GM15510 (cell line): ENCODE data around the gene ADAM8.

ENCODE experiments used
- POLR2A ChIP-seq: IDR thresholded peaks from 3 replicates; pipeline ENCODE4 v1.6.1; 2011; ENCODE audit warnings: borderline replicate concordance; ENCODE audit not compliant: insufficient read length; ENCODE audit errors: extremely low read depth

Gene ADAM8

GRCh38 chr10:133224756-133225372 is 51.8 kb downstream of the ADAM8 start:
- no peak for TF ChIP-seq POLR2A

- TF ChIP-seq POLR2A: no peak
Observed at GRCh38 chr10:133224076-133224475, 52.6 kb downstream of the ADAM8 start.

GRCh38 chr10:133221331-133221730 is 55.3 kb downstream of the ADAM8 start:
- TF ChIP-seq POLR2A: no peak

DNA sequence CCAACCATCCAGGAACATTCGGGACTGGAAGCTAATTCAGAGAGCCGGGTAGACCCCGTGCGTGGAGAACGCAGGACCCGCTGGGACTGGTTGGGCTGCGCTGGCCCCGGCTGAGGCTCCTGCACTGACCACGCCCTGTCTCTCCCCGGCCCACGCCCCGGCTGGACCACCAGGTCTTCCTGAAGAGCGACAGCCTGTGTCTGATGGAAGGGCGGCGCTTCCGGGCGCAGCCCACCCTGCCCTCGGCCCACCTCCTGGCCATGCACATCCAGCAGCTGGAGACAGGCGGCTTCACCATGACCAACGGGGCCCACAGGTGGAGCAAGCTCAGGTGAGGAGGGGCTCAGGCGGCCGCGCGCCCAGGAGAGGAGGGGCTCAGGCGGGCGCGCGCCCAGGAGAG is 56.9 kb downstream of the ADAM8 start:
- TF ChIP-seq POLR2A: no peak

DNA sequence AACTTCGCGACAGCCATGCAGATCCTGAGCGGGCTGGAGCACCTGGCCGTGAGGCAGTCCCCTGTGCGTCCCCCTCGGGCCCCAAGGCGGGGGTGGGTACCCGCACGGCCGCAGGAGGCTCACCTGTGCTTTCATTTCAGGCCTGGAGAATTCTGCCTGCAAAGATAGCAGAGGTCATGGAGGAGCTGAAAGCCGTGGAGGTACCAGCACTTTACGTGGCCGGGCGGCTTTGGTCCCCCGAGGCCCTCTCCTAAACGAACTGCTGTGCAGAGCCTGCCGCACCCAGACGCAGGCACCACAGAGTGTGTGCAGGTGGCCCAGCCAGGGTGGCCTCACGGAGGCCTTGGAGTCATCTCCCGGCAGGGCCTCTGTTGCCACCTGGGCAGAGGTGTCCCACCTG is 57.8 kb downstream of the ADAM8 start:
- no peak for TF ChIP-seq POLR2A

DNA sequence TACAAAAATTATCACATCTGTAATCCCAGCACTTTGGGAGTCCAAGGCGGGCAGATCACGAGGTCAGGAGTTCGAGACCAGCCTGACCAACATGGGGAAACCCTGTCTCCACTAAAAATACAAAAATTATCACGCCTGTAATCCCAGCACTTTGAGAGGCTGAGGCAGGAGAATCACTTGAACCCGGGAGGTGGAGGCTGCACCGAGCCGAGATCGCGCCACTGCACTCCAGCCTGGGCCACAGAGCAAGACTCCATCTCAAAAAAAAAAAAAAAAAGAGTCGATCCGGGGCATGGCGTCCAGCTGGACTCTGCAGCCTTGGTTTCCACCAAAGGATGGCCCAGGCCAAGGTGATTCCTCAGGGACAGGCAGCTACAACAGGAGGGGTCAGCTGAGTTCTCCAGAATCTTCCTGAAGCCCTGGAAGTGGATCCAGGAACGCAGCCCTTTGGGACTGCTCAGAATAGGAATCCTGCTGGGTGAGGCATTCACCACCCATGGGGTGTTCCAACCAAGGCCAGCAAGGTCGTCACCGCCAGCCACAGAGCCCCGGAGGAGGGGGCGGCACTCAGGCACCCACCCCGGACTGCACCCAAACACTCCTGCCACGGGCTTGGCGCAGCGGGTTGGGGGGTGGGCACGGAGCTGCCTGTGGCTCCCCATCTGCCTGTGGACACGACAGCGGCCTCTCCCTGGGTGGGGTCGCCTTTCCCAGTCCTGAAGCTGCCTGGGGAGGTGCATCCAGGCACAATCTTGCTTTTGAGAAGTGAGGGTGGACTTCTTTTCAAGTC is 58.7 kb downstream of the ADAM8 start:
- no peak for TF ChIP-seq POLR2A

- no peak for TF ChIP-seq POLR2A
Observed at GRCh38 chr10:133216776-133217175, 59.9 kb downstream of the ADAM8 start.

DNA sequence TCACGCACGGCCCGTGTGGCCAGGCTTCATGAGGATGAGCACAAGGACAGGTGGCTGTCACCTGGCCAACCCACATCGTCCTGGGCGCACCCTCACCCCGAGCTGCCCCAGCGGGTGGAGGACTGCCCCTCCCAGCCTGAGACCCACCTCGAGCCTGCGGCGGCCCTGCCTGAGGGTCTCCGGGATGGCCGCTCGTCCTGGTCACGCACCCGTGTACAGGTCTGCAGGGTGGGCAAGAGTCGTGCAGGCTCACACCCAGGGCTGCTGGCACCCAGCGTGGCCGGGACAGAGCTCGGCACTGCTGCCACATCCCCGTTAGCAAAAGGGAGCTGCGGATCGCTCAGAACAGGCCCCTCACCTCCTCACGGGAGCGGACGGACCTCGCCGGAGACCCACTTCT is 61.1 kb downstream of the ADAM8 start:
- no peak for TF ChIP-seq POLR2A

DNA sequence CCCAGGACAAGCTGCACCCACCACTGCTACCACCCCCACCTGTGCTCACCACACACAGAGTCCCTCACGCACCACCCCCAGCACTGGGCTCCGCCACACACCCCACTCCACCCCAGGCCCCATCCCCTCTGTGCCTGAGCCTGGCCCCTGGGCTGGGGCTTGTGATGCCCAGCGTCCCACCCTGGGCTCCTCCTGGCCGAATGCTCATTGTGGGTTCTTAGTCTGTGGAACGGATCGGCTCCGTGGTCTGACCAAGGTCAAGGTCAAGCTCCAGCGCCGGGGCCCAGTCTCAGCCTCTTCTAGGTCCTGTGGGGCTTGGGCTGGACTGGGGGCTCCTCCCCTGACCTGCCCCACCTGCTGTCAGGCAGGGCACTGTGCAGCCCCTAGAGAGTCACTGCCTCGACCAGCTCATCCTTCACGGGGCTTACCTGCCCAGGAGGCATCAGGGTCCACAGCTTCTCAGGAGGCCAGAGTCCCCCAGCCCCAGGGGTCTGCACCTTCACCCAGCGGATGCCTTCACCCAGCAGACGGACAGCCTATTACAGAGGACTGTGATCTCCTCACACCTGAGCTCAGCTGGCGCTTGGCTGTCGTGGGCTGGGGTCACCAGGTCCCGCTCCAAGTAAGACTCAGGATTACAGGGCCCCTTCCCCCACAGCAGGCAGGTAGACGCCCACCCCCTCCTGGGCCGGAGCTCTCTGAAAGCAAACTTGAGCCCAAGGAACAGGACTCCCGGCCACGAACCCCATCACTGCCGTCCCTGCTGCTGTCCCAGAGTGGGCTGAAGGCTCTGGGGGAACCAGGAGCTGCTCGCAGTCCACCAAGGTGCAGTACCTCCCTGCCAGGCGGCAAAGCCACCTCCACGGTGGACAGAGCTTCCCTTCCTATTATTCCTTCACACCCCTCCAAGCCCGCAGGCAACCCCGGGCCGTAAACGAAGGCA is 61.9 kb downstream of the ADAM8 start:
- no peak for TF ChIP-seq POLR2A

- TF ChIP-seq POLR2A: no peak
Observed at GRCh38 chr10:133213641-133214467, 62.8 kb downstream of the ADAM8 start.

DNA sequence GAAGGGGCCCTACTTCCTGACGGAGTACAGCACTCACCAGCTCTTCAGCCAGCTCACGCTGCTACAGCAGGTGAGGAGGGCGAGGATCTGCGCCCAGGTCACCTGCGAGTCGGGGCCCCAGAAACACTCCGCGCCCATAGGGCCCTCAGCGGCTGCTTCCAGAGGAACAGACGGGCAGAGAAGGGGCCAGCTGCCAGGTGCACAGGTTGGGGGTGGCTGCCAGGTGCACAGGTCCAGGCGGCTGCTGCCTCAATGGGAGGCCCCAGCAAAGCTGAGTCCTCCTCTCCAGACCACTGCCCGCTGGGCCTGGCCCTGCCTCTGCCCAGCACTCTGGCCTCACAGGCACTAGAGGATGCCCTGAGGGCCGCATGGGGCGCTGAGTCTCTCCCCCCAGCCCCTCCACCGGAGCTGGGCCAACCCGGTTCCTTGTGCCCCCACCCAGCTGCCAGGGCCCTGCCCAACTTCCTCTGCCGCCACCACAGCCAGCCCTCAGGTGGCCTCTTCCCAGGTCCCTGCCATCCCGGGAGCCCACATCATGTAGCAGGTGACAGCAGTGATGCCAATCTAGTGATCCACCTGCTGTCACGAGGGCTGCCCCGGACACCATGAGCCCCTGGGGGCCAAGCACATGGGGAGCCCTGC is 63.7 kb downstream of the ADAM8 start:
- TF ChIP-seq POLR2A: no peak
